GM19351 (cell line): ENCODE results near the gene EGFR.

Experiments used
- ATAC-seq: cut with Tn5 transposase; IDR thresholded peaks from one replicate; pipeline ENCODE4 v1.9.1; 2021; ENCODE audit warnings: mild to moderate bottlenecking, moderate library complexity; ENCODE audit not compliant: unreplicated experiment

EGFR gene

DNA sequence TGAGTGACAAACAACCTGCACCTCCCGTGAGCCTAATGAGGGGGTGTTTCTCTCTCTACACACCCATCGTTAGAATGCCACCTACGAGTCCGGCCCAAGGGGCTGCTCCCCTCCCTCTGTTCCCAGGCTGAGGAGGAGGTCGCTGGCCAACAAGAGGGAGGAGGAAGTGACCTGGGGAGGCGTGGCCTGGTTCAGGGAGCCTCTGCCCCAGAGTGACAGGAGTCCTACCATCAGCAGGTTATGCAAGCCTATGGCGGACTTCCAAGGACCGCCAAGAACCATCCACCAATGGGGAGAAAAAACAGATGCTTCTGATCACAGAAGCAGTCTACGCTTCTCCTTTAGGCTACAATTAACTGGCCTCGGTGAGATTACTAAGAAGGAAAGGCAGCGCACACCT, 12.3 kb upstream of the EGFR start:
- ATAC-seq, result no peak

DNA sequence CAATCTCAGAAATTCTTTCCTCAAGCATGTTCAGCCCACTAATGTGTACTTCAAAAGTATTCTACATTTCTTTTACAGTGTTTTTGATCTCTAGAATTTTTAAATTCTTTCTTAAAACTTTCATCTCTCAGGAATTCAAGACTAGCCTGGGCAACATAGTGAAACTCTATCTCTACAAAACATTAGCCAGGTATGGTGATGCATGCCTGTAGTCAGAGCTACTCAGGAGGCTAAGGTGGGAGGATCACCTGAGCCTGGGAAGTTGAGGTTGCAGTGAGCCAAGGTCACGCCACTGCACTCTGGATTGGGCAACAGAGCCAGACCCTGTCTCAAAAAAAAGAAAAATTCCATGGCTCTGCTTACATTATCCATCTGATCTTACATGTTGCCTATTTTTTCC, 5.0 kb upstream of the EGFR start:
- no peak for ATAC-seq

DNA sequence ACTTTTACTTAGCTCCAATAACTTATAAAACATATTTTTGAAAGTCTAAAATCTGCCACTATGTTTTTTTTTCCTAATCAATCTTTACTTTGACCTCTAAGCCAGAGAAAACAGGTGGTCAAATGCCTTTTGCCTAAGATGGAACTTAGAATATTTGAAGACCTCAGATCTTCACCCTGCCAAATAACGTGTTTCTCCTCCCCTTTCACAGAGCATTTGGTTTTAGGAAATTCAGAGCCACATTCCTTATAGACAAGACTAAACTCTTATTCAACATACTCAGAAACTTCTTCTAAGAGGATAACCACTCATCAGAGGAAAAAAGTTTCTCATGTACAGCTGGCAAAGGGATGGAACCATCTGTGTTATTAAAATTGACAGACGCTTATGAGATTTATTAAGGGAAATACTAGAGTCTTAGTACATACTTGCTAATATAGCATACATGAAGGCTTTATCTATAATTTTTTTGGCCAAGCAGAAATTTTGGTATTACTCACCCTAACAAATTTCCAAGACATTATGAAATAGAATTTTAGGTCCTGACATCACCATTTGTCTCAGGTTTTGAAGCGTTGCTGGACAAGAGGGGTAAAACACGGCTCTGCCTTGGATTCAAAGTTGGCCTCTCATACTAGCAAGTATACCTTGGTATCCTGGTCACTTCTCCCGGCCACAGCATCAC, 2.6 kb upstream of the EGFR start:
- no peak for ATAC-seq

DNA sequence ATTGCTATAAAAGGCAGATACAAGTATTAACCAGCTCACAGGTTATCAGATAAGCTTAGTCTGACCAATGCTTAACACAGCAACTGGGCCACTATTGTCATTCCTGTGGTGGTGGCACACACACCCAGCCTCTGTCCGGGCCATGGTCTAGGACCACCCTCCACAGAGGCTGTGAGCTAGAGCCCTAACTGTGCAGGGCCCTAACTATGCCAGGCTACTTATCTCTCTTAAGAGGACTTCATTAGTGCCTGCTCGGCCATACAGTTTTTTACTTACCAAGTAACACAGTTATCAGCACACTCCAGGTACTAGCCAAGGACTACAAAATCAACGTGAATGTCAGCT, 2.1 kb upstream of the EGFR start:
- ATAC-seq, result no peak

DNA sequence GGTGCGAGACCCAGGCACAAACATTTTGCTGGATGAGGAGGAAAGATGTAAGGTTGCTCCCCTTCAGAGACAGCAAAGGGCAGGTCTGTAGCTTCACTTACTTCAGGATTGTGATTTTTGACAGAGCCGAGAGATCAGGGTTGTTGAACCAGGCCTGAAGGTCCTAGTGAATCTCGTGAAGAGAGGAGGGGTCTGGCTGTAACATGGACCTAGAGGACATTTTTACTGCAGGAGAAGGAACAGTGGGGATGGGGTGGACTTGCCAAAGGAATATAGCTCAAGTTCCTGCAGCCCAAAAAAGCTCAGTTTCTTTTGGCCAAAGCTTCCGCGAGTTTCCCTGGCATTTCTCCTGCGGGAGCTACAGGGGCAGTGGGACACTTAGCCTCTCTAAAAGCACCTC, 976 bp upstream of the EGFR start:
- no peak for ATAC-seq

DNA sequence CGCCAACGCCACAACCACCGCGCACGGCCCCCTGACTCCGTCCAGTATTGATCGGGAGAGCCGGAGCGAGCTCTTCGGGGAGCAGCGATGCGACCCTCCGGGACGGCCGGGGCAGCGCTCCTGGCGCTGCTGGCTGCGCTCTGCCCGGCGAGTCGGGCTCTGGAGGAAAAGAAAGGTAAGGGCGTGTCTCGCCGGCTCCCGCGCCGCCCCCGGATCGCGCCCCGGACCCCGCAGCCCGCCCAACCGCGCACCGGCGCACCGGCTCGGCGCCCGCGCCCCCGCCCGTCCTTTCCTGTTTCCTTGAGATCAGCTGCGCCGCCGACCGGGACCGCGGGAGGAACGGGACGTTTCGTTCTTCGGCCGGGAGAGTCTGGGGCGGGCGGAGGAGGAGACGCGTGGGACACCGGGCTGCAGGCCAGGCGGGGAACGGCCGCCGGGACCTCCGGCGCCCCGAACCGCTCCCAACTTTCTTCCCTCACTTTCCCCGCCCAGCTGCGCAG, 424 bp downstream of the EGFR start:
- ATAC-seq, result peak; percentile 23

DNA sequence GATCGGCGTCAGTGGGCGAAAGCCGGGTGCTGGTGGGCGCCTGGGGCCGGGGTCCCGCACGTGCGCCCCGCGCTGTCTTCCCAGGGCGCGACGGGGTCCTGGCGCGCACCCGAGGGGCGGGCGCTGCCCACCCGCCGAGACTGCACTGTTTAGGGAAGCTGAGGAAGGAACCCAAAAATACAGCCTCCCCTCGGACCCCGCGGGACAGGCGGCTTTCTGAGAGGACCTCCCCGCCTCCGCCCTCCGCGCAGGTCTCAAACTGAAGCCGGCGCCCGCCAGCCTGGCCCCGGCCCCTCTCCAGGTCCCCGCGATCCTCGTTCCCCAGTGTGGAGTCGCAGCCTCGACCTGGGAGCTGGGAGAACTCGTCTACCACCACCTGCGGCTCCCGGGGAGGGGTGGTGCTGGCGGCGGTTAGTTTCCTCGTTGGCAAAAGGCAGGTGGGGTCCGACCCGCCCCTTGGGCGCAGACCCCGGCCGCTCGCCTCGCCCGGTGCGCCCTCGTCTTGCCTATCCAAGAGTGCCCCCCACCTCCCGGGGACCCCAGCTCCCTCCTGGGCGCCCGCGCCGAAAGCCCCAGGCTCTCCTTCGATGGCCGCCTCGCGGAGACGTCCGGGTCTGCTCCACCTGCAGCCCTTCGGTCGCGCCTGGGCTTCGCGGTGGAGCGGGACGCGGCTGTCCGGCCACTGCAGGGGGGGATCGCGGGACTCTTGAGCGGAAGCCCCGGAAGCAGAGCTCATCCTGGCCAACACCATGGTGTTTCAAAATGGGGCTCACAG, 1.1 kb downstream of the EGFR start:
- no peak for ATAC-seq

DNA sequence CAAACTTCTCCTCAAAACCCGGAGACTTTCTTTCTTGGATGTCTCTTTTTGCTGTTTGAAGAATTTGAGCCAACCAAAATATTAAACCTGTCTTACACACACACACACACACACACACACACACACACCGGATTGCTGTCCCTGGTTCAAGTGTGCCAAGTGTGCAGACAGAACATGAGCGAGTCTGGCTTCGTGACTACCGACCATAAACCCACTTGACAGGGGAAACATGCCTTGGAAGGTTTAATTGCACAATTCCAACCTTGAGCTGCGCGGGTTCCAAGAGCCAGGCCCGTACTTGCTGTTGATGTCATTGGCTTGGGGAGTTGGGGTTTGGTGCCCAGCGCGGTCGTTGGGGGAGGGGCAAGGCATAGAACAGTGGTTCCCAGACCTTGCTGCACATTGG, 1.7 kb downstream of the EGFR start:
- ATAC-seq, result no peak

DNA sequence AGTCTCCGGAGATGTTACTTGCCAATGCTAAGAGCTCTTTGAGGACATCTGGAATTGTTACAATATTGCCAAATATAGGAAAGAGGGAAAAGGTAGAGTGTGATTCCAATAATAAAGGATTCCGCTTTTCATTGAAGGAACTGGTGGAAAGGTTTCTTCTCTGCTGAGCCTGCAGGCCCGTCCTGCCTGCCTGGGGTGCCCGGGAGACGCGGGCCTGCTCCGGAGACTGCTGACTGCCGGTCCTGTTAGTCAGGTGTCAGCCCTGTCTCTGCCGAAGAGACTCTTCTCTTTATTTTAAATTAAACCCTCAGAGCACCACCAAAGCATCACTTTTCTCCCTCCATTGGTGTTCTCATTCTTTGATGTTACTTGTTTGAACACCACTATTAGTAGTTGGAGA, 2.2 kb downstream of the EGFR start:
- no peak for ATAC-seq

DNA sequence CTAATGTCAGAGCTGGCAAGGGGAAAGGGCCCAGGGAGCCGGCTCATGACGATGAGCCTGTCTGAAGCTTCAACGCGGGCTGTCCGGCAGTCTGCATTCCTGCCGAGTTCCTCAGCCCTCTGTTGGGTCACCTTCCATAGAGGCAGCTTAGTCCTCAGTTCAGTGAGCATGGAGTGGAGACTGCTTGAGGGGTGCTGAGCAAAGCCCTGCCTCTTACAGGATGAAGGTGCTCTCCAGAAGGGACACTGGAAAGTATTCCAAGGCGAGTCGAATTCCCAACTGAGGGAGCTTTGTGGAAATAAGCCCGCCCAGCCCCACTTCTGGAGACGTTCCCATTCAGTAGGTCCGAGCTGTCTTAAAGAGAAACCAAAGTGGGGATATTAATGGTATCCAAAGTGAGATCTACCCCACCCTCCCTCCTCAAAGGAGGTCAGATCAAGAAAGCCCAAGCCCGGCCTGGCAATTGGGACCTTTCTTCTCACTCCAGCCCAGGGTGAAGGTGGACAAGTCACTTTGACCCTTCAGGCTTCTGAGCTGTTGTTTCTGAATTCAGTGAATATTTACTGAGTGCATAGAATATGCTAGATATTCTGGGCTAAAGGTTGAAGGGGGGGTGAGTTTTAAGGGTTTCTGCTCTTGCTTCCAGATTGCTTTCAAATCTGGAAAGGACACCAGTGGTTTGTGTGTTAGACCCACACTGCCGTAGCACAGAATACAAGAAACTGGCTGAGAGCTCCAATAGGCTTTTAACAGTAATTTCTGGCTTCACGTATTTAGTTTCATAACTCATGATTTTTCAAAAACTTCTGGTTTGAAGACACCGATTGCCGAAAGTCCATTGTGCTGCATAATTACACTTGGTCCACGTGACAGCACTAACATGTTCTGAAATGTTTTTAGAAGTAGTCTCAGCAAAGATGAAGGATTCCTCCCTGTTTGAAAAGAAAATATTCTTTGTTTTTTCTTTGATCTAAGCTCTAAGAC, 3.5 kb downstream of the EGFR start:
- ATAC-seq, result no peak

DNA sequence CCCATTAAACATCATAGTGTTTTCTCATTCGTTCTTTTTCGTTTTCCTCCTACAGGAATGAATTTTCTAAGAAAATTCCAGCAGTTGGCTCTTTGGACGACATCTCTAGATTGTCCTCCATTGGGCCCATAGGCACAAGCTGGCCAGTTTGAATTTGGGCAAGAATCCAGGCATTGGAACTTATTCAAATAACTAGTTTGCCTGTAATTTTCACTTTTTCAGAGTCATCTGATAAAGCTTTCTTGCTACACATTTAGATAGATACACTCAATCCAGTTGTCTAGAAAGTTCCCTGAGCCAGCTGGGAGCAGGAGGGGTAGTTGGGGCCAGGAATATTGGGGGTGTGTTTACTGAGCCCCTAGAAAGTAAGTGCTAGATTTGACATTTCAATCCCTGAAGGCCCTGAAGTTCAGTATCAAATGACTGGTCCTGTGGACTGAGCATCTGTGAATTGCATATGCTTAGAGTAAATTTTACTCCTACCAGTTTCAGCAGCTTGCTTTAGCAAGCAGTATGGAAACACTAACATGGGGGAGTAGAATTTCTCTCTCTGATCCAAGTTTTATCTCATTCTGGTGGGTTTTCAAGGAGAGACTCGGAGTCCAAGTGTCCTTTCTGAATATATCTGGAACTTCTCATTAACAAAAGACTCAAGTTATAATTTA, 5.2 kb downstream of the EGFR start:
- ATAC-seq, result no peak

DNA sequence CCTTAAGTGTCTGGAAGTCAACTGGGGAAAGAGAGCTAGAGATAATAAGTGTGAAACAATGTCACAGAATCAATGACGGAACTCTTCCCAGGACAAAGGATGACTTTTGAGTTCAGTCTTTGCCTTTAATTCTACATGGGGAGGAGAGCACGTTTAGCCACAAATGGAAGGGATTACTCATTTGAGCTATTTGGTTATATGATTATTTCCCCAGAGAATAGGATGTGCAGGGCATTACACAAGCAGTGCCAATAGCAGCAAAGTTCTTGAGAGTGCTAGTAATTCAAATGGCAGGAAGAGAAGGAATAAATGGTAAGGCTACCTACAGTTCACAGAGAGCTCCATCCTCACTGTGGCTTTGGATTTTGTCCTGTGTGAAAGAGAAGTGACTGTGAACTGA, 6.0 kb downstream of the EGFR start:
- no peak for ATAC-seq

DNA sequence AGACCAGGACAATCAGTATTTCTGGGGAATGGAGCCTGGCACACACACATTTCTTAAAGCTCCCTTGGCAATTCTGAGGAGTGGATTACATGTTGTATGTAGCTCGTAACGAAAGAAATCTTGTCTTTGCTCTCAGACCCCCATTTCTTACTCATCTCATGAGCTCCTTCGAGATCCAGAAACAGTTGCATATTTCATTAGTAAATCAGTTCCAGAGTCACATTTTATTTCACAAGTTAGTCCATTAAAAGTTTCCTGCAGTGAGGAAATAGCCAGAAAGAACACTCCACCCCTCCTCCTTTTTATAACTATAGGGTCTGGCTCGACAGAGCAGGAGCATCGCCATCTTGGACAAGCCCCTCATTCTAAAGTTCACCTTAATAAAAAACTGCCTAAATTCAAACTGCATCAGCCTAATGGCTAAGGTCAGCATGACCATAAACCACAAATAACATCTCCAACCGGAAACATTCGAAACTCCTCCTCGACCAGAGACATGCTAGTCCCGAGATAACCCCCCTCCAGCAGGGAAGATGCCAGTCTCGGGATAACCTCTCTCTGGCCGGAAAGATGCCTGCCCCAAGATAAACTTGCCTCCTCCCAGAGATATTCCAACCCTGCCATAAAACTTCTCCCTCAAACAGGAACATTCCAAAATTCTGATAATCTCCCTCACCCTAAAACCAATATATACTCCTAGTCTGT, 7.4 kb downstream of the EGFR start:
- no peak for ATAC-seq

DNA sequence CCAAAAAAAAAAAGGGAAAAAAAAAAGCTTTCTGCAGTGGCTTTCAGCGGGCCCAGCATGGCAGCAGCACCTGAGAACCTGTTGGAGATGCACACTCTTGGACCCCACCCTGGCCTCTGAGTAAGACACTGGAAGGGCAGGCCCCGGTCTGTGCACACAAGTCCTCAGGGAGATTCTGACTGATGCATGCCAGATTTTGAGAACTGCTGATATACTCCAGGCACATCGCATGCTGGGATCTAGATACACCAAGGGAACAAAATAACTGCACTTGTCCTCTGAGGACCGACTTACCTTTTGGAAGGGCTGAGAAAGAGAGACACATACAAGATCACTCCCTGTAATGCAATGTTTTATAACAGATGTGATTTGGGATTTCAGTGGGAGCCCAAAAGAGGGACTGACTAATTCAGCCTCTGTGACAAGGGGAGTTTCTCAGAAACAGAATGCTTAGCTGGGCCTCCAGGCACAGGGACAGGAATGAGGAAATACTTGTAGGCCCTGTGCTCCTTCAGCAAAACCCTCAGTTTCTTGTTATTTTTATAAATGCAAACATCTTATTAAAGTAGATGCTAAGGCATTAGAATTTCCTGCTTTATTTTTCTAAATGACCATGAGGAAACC, 8.2 kb downstream of the EGFR start:
- ATAC-seq, result no peak

DNA sequence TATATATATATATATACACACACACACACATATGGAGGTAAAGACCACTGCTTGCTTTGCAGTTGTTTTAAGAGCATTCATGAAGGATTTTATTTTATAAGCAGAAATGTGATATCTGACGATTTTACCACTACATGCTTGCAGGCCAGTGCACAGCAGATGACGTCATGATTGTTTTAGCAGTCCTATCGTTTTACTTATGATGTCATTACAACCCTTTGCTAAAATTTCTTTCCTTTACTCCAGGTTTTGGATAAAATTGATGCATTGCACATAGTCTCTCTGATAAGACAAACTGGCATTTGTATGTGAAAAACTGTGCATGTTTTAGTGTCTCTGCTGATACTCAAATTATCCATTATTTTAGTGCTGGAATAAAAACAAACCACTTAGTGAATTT, 9.2 kb downstream of the EGFR start:
- no peak for ATAC-seq

DNA sequence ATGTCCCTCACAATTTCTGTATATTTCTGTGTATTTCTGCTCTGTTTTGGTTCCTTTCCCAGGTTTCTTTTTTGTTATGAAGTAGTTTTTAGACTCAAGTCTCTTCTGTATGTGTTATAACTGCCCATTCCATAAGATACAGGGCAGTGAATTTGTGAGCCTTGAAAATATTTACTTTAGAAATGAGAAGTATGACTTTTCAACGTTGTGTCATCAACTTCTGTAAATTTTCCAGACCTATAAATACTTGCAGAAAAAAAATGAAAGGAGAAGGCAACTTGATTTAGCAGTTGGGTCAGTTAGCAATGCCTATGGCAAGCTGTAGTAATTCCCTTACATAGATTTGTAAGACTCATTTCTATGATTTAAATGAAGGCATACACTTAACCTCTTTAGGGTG, 11.5 kb downstream of the EGFR start:
- ATAC-seq, result no peak

DNA sequence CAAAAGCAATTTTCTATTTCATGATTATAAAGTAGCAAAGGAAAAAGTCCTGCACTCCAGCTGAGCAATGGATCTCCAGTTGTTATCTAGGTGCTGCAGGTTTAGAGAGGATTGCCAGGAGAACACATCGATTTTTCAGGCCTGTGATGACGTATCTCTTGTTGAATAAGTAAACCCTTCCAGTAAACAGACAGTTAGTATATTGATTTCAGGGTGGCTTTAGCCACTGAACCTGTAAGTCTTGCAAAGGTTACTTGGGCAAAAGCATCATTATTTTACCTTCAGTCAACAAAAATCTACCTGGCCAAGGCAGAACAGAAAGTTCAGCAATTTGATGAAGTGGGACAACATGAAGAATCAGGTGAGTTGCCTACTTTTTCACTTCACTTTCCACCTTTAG, 12.3 kb downstream of the EGFR start:
- ATAC-seq, result no peak

DNA sequence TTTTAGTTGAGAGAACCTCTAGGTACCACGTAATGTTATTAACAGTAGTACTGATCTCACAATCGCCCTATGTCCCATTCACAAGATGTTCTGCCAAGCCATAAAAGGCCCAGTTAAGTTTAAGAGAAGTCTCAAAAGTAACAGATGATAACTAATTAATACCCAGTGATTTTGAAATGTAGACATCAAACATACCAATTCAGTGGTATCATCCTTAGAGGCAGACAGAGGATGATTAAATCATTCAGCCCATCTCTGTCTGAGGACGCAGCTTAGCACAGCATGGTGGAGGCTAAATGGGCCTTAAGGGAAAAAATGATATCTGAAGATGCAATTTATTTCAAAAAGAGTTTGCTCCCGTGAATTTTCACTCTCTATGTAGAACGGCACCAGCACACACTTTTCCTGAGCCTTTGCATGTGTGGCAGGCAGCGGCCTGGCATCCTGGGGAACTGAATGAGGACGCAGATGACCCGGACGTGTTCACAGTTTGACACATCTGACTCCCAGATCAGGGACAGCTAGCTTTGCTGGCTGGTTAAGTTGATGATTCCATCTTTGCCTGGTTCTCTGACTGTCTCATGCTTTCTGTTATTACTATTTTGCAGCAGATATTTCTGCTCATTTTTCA, 13.4 kb downstream of the EGFR start:
- no peak for ATAC-seq

DNA sequence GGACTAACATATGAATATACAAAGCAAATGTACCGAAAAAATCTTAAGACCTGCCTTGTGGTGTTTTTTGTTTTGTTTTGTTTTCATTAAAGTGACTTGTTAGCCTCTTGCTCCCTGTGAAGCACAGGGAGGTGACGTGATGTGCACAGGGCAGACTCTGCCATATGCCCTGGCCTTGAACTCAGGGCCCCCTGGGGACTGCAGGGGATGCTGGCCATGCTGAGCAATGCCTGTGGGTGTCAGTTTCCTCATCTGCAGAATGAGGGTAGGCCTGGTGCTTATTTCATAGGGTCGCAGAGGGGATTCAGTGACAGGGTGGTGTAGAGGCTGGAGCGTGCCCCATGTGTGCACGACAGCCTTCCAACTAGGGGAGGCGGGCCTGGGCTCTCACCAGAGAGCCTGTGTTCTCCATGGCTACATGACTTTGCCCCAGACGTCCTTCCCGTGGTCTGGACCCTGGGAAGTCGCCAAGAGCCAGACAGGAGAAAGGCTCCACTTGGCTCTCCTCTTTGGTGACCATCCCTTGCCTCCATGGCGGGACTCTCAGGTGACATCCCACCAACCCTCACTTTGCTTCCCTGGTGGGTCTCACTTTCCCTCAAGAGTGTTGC, 14.5 kb downstream of the EGFR start:
- no peak for ATAC-seq
